OCI-LY3 (cell line): ENCODE data around the gene C3orf20.
"Not testable (repeated sequence)": the region's sequence is repeated elsewhere in the genome, so short reads cannot be mapped to it uniquely, and the experiment has no call there.

Experiments
- H2AFZ ChIP-seq: fragments of 200-600, 300-600 bp; shearing (Covaris generic); 2 replicates; pipeline ENCODE4 v1.6.0; 2014; ENCODE audit warnings: antibody characterized with exemption, low read depth, low read length
- H3K27ac ChIP-seq: fragments of 200-600, 300-600 bp; sonication (generic); 2 replicates; pipeline ENCODE4 v1.5.1; 2014; ENCODE audit warnings: mild to moderate bottlenecking, low read length, moderate library complexity, mixed read lengths
- H3K27me3 ChIP-seq: fragments of 200-600, 300-600 bp; sonication (generic); 2 replicates; pipeline ENCODE4 v1.6.1; 2014; ENCODE audit warnings: low read depth, low read length, mixed read lengths
- H3K36me3 ChIP-seq: fragments of 200-600, 300-600 bp; sonication (generic); replicated peaks from 2 replicates; pipeline ENCODE3; 2014; ENCODE audit warnings: low read depth, low read length, mixed read lengths
- H3K4me1 ChIP-seq: fragments of 300-600, 200-600 bp; sonication (generic); 2 replicates; pipeline ENCODE4 v1.6.1; 2014; ENCODE audit warnings: low read length, mixed read lengths
- H3K4me2 ChIP-seq: fragments of 200-600, 300-600 bp; sonication (generic); 2 replicates; pipeline ENCODE4 v1.6.1; 2014; ENCODE audit warnings: low read length, mixed read lengths
- H3K4me3 ChIP-seq: fragments of 300-600, 200-600 bp; sonication (generic); 2 replicates; pipeline ENCODE4 v1.5.1; 2014; ENCODE audit warnings: antibody characterized with exemption, mild to moderate bottlenecking, low read length, moderate library complexity
- H3K79me2 ChIP-seq: fragments of 300-600, 200-600 bp; shearing (Covaris generic); 2 replicates; pipeline ENCODE4 v1.6.1; 2014; ENCODE audit warnings: mild to moderate bottlenecking, low read length, mixed read lengths
- H3K9ac ChIP-seq: fragments of 300-600, 200-600 bp; shearing (Covaris generic); 2 replicates; pipeline ENCODE4 v1.6.0; 2014; ENCODE audit warnings: mild to moderate bottlenecking, low read length, moderate library complexity
- H3K9me3 ChIP-seq: fragments of 200-600, 300-600 bp; shearing (Covaris generic); 2 replicates; pipeline ENCODE4 v1.6.1; 2014; ENCODE audit warnings: low read length, mixed read lengths; ENCODE audit not compliant: insufficient read depth
- H4K20me1 ChIP-seq: fragments of 200-600, 300-600 bp; sonication (generic); 2 replicates; pipeline ENCODE4 v1.6.1; 2016; ENCODE audit warnings: low read length, mixed read lengths; ENCODE audit not compliant: insufficient read depth
- EZH2phosphoT487 ChIP-seq: fragments of 200-600 bp; shearing (Covaris generic); IDR thresholded peaks from 2 replicates; pipeline ENCODE4 v1.6.1; 2018; ENCODE audit warnings: antibody characterized with exemption, mixed run types, low read depth
- TF ChIP-seq, protein P1 (sequence below): fragments of 200-600, 300-600 bp; sonication (generic); IDR thresholded peaks from 2 replicates; pipeline ENCODE4 v1.5.1; 2014; ENCODE audit warnings: antibody characterized with exemption, low read length, low read depth

Gene C3orf20

DNA sequence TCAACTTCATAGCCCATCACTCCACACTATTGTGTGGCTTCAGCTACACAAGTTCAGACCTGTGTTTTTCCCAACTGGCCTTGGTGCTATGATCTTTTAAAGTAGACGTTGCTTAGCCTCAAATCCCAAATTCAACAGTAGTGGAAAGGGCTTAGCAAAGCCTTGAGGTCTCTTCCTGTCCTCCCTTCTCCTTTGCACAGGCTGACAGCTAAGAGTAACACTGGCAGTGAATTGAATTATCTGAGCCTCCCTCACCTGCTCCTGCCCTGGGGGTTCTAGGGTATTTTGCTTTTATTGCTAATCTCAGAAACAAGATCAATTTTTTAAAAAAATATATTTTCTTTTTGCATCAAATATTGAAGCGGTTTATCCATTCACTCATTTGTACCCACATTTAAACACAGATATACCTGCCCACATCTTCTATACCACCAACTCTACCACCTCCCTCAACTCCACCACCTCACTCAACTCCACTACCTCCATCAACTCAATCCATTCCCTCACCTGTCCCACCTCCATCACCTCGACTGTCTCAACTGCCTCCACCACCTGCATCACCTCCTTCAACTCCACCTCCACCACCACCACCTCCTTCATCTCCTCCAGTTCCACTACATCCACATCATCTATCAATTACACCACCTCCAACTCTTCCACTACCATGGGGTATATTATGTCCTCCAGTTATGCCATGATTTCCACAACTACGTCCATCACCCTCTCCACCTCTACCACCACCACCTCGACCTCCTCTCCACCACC lies 133.7 kb downstream of the C3orf20 start:
- no peak overlapping the region for H3K4me3 ChIP-seq
- no peak overlapping the region for H3K27ac ChIP-seq
- TF ChIP-seq EZH2phosphoT487: no peak
- TF ChIP-seq, protein P1, sequence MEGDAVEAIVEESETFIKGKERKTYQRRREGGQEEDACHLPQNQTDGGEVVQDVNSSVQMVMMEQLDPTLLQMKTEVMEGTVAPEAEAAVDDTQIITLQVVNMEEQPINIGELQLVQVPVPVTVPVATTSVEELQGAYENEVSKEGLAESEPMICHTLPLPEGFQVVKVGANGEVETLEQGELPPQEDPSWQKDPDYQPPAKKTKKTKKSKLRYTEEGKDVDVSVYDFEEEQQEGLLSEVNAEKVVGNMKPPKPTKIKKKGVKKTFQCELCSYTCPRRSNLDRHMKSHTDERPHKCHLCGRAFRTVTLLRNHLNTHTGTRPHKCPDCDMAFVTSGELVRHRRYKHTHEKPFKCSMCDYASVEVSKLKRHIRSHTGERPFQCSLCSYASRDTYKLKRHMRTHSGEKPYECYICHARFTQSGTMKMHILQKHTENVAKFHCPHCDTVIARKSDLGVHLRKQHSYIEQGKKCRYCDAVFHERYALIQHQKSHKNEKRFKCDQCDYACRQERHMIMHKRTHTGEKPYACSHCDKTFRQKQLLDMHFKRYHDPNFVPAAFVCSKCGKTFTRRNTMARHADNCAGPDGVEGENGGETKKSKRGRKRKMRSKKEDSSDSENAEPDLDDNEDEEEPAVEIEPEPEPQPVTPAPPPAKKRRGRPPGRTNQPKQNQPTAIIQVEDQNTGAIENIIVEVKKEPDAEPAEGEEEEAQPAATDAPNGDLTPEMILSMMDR: no peak
- H2AFZ ChIP-seq: no peak overlapping the region
- H3K4me1 ChIP-seq: no peaks in the 10 kb centered on the region
- no peaks in the 10 kb centered on the region for H4K20me1 ChIP-seq
- H3K27me3 ChIP-seq: peaks cover 48% of the 10 kb centered on the region
- H3K36me3 ChIP-seq: no peaks in the 10 kb centered on the region
- no peaks in the 10 kb centered on the region for H3K9me3 ChIP-seq
- no peak overlapping the region for H3K4me2 ChIP-seq
- no peaks in the 10 kb centered on the region for H3K79me2 ChIP-seq
- H3K9ac ChIP-seq: no peak overlapping the region

DNA sequence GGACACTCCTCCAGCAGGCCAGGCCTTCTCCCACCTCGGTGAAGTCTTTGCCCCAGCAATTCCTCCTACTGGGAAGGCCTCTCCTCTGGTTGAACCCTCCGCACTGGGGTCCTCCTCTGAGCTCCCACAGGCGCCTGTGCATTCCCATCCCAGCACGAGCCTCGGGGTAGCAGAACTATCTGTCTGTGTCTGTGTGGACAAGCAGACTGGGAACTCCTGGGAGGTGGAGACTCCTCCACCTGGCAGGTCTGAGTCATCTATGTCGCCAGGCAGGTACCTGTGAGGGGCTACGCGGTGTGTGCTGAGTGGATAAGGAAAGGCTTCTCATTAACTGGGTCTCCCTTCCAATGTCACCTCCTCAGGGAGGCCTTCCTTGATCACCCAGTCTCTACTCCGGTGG lies 134.7 kb downstream of the C3orf20 start:
- peaks cover 50% of the 10 kb centered on the region for H3K27me3 ChIP-seq
- H3K4me3 ChIP-seq, H3K79me2 ChIP-seq, H4K20me1 ChIP-seq, H3K4me1 ChIP-seq, H3K9me3 ChIP-seq, H3K27ac ChIP-seq, H3K36me3 ChIP-seq, H3K4me2 ChIP-seq, H3K9ac ChIP-seq, H2AFZ ChIP-seq: not testable (repeated sequence)

DNA sequence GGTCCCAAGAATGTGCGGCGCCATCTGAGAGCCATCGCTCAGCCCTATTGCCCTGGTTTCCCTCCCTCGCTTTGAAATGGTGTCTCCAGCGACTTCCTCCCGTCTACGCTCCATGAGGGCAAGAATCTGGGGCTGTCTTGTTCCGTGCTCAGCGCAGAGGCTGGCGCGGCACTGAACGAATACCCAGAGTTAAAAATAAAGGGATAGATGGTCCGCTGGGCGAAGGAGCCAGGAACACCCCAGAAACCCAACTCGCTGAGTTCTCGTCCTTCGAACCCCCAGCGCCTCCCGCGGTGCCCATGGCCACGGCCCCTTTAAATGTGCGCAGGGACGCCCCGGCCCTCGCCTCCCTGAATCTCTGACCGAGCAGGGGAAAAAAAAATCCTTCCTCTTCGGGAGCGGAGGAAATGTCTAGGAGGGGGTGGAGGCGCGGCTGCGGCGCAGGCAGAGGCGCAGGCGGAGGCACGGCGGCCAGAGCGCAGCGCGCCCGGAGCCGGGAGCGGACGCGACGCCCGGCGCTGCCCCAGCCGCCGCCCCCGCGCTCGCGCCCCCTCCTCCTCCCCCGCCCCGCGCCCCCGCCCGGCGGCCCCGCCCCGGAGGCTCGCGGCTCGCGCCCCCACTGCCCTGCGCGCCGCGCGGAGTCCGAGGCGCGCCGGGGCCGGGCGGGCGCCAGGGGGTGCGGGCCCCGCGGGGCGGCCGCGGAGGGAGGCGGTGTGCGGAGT lies 135.3 kb downstream of the C3orf20 start:
- no peaks in the 10 kb centered on the region for H3K9me3 ChIP-seq
- no peaks in the 10 kb centered on the region for H3K36me3 ChIP-seq
- no peak overlapping the region for H3K4me2 ChIP-seq
- TF ChIP-seq, protein P1: no peak
- TF ChIP-seq EZH2phosphoT487: no peak
- H3K4me1 ChIP-seq: no peaks in the 10 kb centered on the region
- H3K27ac ChIP-seq: no peak overlapping the region
- no peaks in the 10 kb centered on the region for H3K79me2 ChIP-seq
- H4K20me1 ChIP-seq: no peaks in the 10 kb centered on the region
- no peak overlapping the region for H2AFZ ChIP-seq
- H3K9ac ChIP-seq: no peak overlapping the region
- peaks cover 55% of the 10 kb centered on the region for H3K27me3 ChIP-seq
- H3K4me3 ChIP-seq: no peak overlapping the region

DNA sequence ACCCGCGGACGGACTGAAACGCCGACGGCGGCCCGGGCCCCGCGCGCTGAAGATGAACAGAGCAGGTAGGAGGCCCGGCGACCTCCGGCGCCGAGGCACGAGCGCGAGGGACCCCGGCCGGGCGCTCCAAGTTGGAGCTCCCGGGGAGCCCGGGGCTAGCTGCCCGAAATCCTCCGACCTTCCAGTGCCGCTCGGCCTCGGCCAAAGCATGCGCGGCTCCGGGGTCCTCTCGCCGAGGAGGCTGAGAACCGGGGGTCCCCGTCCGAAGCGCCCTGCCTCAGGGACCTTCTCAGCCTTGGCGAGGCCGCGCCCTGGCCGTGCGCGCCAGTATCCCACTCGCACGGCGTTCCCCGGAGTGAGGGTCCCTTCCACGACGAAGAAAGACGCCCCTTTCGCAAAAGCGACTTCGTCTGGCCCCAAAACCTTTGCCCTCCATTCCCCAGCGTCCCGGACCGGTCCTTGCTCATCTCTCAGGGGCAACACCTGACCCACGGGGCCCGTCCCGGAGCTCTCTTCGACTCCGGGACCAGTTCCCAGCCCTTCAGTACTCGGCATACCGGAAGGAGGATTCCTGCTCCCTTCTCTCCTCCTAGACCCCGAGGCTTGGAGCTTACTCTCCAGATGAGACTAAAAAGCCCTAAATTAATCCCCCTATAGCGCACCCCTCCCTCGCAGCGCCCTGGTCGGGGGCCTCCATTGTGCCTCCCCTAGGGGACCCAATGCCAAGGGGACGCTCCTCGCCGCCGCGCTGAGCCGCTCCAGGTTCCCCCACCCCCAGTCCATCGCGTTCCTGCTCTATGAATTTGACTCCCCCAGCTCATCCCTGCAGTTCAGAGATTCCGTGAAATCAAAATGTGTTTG lies 136.1 kb downstream of the C3orf20 start:
- Histone ChIP-seq H4K20me1 (no peaks in the 10 kb centered on the region), H2AFZ (no peak overlapping the region), H3K4me3 (no peak overlapping the region), H3K9ac (no peak overlapping the region), H3K9me3 (no peaks in the 10 kb centered on the region), H3K79me2 (no peaks in the 10 kb centered on the region), H3K4me1 (no peaks in the 10 kb centered on the region), H3K27ac (no peak overlapping the region), H3K36me3 (no peaks in the 10 kb centered on the region), H3K27me3 (peaks cover 53% of the 10 kb centered on the region), H3K4me2 (no peak overlapping the region)
- TF ChIP-seq EZH2phosphoT487: no peak
- TF ChIP-seq, protein P1: no peak
